Mucosa of stomach (tissue), 1 donor: Measurements from ENCODE around the gene SEMA3E.
"Not testable (repeated sequence)": the region's sequence is repeated elsewhere in the genome, so short reads cannot be mapped to it uniquely, and the experiment has no call there.

Experiments
- H3K27me3 ChIP-seq: one replicate; pipeline ENCODE4 v1.7.0; 2013; ENCODE audit warnings: mild to moderate bottlenecking, low read length; ENCODE audit not compliant: control insufficient read depth, insufficient read depth
- H3K36me3 ChIP-seq: one replicate; pipeline ENCODE4 v1.7.0; 2013; ENCODE audit warnings: low read length; ENCODE audit not compliant: control insufficient read depth, insufficient read depth
- H3K4me1 ChIP-seq: one replicate; pipeline ENCODE4 v1.7.0; 2013; ENCODE audit warnings: mild to moderate bottlenecking, low read length; ENCODE audit not compliant: control insufficient read depth, insufficient read depth
- H3K4me3 ChIP-seq: one replicate; pipeline ENCODE4 v1.7.0; 2013; ENCODE audit warnings: low read length
- H3K9ac ChIP-seq: one replicate; pipeline ENCODE4 v1.7.0; 2013; ENCODE audit warnings: mild to moderate bottlenecking, low read length, moderate library complexity
- H3K9me3 ChIP-seq: one replicate; pipeline ENCODE4 v1.7.0; 2013; ENCODE audit warnings: mild to moderate bottlenecking, low read length, moderate library complexity; ENCODE audit not compliant: control insufficient read depth
- donor health status: Pancreatic carcinoma.

Gene SEMA3E

GRCh38 chr7:83673291-83673690 lies 24.4 kb upstream of the SEMA3E start:
- not testable (repeated sequence) for H3K36me3 ChIP-seq, H3K27me3 ChIP-seq, H3K9me3 ChIP-seq, H3K9ac ChIP-seq, H3K4me1 ChIP-seq, H3K4me3 ChIP-seq

DNA sequence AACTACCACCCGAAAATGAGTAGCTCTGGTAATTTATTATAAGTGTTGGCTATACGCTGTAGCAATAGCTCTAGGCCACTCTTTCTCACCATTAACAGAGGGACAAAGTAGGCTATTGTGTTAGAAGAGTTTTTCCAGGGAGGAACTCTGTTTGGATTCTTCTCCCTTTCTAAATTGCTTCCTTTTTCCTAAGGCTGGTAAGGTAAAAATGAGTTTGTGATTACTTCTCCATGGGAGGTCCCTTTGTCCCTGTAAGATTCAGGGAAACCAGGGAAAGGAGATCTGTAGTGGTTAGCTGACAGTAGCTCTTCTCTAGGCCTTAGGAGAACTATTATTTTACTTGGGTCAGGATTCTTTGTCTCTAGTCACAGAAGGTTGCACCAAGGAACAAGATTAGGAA lies 23.2 kb upstream of the SEMA3E start:
- Histone ChIP-seq H3K36me3 (no peaks in the 10 kb centered on the region), H3K4me3 (no peak overlapping the region), H3K9me3 (no peaks in the 10 kb centered on the region), H3K4me1 (no peaks in the 10 kb centered on the region), H3K27me3 (no peaks in the 10 kb centered on the region), H3K9ac (no peak overlapping the region)

DNA sequence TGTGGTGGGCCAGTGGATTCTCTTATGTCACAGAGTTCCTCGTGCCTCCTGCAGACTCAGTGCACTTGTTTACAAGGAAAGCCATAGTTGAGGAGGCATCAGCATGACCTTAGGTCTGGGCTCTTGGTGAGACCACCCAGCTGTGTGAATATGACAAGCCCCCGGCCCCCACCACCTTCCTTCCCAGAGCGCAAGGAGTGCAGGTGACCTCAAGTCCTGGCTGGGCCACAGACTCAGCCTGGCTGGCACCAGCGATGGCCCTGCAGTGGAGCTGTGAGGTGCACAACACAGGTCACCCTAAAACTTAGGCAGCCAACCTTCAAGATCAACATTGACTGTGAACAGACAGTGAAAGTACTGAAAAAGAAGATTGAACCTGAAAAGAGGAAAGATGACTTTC lies 14.2 kb upstream of the SEMA3E start:
- Histone ChIP-seq H3K9ac (no peak overlapping the region), H3K4me3 (no peak overlapping the region), H3K36me3 (no peaks in the 10 kb centered on the region), H3K4me1 (no peaks in the 10 kb centered on the region), H3K27me3 (no peaks in the 10 kb centered on the region), H3K9me3 (no peaks in the 10 kb centered on the region)

DNA sequence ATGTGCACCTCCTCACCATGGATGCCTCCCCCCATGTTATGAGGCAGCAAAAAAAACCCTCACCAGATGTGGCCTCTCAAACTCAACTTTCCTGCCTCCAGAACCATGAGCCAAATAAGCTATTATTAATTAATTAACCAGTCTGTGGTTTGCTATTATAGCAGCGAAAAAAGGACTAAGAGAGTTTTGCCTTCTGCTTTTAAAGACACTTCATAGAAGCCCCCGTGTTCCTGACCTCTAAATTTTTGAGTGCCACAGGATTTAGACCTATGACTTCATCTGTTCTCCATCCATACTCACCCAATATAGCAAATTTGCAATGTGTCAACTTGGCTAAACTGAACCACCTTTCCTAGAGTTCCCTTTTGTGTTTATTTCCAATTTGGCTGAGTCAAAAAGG lies 9.2 kb upstream of the SEMA3E start:
- no peak overlapping the region for H3K4me3 ChIP-seq
- H3K9ac ChIP-seq, result no peak overlapping the region
- no peaks in the 10 kb centered on the region for H3K4me1 ChIP-seq
- no peaks in the 10 kb centered on the region for H3K36me3 ChIP-seq
- H3K9me3 ChIP-seq, result no peaks in the 10 kb centered on the region
- no peaks in the 10 kb centered on the region for H3K27me3 ChIP-seq

DNA sequence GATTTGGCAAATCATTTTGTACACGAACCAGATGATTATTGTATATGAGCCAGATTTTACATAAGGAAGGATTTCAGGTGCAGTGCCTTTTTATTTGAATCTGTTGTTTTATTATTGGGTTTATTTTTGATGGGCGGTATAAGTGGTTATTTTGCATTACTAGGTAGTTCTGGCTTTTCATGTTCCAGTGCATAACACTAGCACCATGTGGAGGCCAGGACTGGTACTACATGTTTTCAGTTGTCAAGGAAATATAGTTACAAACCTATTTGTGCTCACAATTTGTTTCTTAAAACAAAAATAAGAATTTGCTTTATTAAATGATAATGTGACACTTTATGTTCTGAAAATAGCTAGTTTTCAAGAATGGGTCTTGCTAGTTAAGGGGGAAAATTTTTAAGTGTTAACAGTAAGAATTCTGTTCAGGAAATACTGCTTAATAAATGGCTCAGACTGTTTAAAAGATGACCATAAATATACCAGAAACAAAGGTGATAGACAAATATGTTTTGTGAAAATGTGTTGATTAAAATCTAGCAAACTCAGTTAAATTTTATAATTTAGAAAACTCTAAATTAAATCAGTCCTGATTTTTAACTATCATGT lies 7.1 kb upstream of the SEMA3E start:
- Histone ChIP-seq H3K4me3 (no peak overlapping the region), H3K9me3 (no peaks in the 10 kb centered on the region), H3K9ac (no peak overlapping the region), H3K27me3 (no peaks in the 10 kb centered on the region), H3K36me3 (no peaks in the 10 kb centered on the region), H3K4me1 (no peaks in the 10 kb centered on the region)

DNA sequence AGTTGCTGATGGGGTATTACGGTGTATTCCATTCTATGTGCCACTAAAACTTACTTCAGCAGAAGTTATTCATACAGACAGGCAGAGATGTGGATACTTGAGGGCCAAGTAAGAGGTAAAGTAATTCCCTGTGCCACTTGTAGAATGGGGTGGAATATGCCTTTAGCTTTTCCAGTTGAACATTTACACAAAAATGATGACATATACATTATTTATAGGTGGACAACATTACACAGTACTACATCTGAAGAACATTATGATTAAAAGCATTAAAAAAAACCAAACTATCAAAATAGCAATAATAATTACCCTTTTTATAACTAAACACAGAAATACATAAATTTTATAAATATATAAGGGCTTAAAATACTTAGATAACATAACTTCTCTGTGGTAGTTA lies 3.5 kb upstream of the SEMA3E start:
- Histone ChIP-seq H3K36me3 (no peaks in the 10 kb centered on the region), H3K4me1 (no peaks in the 10 kb centered on the region), H3K9ac (no peak overlapping the region), H3K27me3 (peaks cover 15% of the 10 kb centered on the region), H3K9me3 (no peaks in the 10 kb centered on the region), H3K4me3 (no peak overlapping the region)

DNA sequence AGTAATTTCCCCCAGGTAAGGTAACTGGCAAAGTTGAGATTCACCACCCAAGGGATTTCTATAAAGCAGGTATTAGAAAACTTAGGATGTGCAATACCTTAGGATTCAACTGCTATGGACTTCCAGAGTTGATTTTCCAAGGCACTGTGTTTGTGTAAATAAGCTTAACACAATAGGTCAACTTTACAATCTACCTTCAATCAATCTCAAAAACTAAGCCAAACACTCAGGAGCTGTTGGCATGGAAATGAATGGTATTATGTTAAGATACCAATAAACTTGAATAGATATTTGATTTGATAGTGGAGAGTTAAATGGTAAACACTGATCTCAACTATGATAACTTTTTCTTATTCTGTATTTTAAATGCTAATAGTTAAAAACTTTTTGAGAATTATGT lies 762 bp upstream of the SEMA3E start:
- Histone ChIP-seq H3K4me1 (no peaks in the 10 kb centered on the region), H3K27me3 (peaks cover 15% of the 10 kb centered on the region), H3K36me3 (no peaks in the 10 kb centered on the region), H3K9ac (no peak overlapping the region), H3K9me3 (no peaks in the 10 kb centered on the region), H3K4me3 (no peak overlapping the region)

GRCh38 chr7:83646027-83646426 lies 2.9 kb downstream of the SEMA3E start:
- Histone ChIP-seq H3K4me1 (peaks cover 5% of the 10 kb centered on the region), H3K9ac (no peak overlapping the region), H3K27me3 (peaks cover 15% of the 10 kb centered on the region), H3K36me3 (no peaks in the 10 kb centered on the region), H3K4me3 (no peak overlapping the region), H3K9me3 (no peaks in the 10 kb centered on the region)

GRCh38 chr7:83643739-83644138 lies 5.2 kb downstream of the SEMA3E start:
- Histone ChIP-seq H3K4me1 (peaks cover 5% of the 10 kb centered on the region), H3K9me3 (no peaks in the 10 kb centered on the region), H3K36me3 (no peaks in the 10 kb centered on the region), H3K27me3 (peaks cover 11% of the 10 kb centered on the region), H3K9ac (no peak overlapping the region), H3K4me3 (no peak overlapping the region)

DNA sequence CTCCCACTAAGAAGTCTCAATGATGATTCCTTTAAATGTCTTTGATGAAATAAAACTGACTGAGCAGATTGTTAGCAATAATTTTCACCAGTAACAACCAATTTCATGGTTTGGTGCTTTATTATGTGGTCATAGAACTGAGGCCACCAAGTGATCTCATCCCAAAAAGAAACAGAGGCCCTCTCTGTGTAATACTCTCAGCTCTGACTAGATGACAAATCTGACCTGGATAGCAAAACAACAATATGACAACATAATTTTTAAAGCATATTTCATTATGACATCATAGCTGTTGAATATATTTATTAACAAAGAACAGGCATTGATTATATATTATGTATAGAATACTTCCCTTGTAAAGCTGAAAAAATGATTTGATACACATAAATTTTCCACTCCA lies 5.9 kb downstream of the SEMA3E start:
- H3K36me3 ChIP-seq, result no peaks in the 10 kb centered on the region
- H3K4me1 ChIP-seq, result peaks cover 5% of the 10 kb centered on the region
- H3K9me3 ChIP-seq, result no peaks in the 10 kb centered on the region
- H3K27me3 ChIP-seq, result peaks cover 3% of the 10 kb centered on the region
- H3K9ac ChIP-seq, result no peak overlapping the region
- H3K4me3 ChIP-seq, result no peak overlapping the region

DNA sequence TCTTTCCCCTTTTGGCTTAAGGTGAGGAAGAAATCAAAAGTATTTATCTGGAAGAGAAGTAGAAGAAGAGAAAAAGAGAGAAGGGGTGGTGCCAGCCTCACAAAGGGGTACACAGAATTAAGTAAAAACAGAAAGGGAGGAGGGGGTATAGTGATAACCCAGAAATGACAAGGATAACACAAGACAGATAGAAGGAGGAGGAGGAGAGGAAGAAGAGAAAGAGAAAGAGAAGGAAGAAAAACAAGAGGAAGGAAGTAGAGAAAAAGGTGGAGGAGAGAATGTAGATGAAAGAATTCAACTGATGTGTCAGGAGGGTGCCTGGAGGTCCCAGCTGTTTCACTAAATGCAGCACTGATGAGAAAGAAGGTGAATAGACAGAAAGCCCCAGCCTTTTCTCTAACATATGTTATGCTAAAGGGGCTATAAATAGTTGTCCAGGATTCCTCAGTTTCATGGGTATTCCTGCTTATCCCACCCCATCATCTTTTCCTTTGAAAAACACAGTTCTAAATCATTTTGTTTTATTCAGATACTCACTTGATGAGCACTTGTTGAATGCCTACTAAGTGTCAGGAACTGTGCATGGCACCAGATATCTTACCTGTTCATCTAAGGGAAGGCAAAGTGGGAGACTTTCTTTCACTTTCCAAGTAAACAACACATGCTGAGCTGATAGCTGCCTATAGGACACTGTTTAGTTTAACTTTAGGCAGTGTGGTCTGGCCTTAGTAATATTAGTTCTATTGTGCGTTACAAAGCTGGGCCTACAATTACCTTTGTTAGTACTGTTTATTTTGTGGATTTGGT lies 8.0 kb downstream of the SEMA3E start:
- no peak overlapping the region for H3K9ac ChIP-seq
- peaks cover 5% of the 10 kb centered on the region for H3K4me1 ChIP-seq
- H3K4me3 ChIP-seq, result no peak overlapping the region
- H3K9me3 ChIP-seq, result no peaks in the 10 kb centered on the region
- no peaks in the 10 kb centered on the region for H3K36me3 ChIP-seq
- H3K27me3 ChIP-seq, result no peaks in the 10 kb centered on the region

- Histone ChIP-seq H3K9me3 (no peaks in the 10 kb centered on the region), H3K9ac (no peak overlapping the region), H3K4me3 (no peak overlapping the region), H3K27me3 (no peaks in the 10 kb centered on the region), H3K36me3 (no peaks in the 10 kb centered on the region), H3K4me1 (peaks cover 5% of the 10 kb centered on the region)
These were observed 8.7 kb downstream of the SEMA3E start for GRCh38 chr7:83640240-83640639.
